Activated T-helper 17 cell treated with anti-CD3 and anti-CD28 coated beads, Interleukin-2, amount 50 U/mL, for 72 hours (primary cell): ENCODE measurements around the gene UBE3B. TPM values are rescaled to one million over a fixed set of nuclear protein-coding genes. Genes with fewer than 3 reads are reported as not detected.

Experiments
- ATAC-seq: fragments of 150-1000 bp; cut with Tn5 transposase; replicated peaks from 2 replicates; pipeline ENCODE4 v1.10.0; 2021; ENCODE audit warnings: mild to moderate bottlenecking, moderate library complexity
- H3K27ac Mint-ChIP-seq: one replicate; pipeline ENCODE4 v1.8.0; 2022; ENCODE audit warnings: mixed read lengths
- H3K27me3 Mint-ChIP-seq: one replicate; pipeline ENCODE4 v1.8.0; 2022; ENCODE audit warnings: mixed read lengths
- H3K36me3 Mint-ChIP-seq: one replicate; pipeline ENCODE4 v1.8.0; 2022; ENCODE audit warnings: low read depth, mild to moderate bottlenecking, mixed read lengths
- H3K4me1 Mint-ChIP-seq: one replicate; pipeline ENCODE4 v1.8.0; 2022; ENCODE audit warnings: mixed read lengths
- H3K4me3 Mint-ChIP-seq: one replicate; pipeline ENCODE4 v1.8.0; 2022; ENCODE audit warnings: mild to moderate bottlenecking, mixed read lengths
- H3K9me3 Mint-ChIP-seq: one replicate; pipeline ENCODE4 v1.8.0; 2022; ENCODE audit warnings: mixed read lengths
- total RNA-seq, 2 donors: library from RNA; stranded (reverse); gene quantifications; one replicate each; pipeline ENCODE4 v1.2.3, GENCODE V29; 2022

The UBE3B gene
- total RNA-seq, 2 donors from 2014 or later = 36.4 to 42.3 TPM

DNA sequence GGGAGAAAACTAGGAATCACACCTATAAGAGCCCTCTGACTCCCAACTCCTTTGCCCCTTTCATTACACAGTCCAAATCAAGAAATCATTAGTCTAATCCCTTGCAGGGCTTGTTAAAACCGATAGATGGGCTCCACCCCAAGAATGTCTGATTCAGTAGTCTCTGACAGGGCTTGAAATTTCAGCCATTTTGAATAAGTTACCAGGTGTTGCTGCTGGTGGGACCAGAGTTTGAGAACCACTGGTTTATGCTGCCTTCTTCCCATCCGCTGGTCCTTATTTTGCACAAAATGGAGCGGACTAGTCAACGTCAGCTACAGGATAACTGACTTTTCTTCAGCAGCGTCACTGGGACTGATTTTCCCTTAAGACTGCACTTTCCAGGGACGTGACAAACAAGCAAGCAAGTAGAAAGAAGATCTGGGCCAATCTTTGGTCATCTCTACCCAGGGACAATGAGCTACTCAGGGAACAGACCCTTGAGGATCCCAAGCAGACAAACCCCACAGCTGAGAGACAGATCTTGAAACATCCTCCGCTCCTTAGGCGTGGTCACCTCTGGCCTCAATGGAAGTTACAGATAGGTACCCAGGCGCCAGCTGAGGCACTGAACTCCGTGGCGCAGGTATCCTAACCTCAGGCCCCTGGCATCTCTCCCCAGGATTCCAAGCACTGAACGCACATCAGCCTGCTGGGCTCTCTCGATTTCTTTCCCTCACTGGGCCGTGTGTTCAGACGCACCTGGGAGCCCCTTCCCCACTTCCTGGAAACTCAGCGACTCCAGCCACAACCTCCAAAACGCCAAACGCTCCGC is 1.2 kb upstream of the UBE3B start:
- Mint-ChIP-seq H3K27me3 (no peaks in the 10 kb centered on the region), H3K4me3 (peak overlapping the region; percentile 95), H3K36me3 (peaks cover 28% of the 10 kb centered on the region), H3K27ac (peak overlapping the region; percentile 99), H3K9me3 (no peaks in the 10 kb centered on the region), H3K4me1 (peaks cover 23% of the 10 kb centered on the region)
- no peak for ATAC-seq

DNA sequence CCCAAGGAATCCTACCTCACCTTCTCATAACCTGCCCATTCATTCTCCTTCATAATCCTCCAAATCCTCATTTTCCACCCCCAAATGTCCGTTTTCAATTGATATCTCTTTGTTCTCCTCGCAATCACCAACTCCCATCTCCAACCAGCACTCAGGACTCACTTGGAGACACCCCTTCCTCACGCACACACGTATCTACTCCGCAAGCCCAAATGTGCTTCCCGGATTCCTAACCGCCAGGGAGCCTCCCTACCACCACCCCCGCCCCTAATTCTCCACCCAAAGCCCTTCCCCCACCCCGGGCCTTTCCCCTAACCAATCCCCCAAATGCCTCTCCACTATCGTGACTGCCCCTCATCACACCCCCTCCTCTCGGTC is 638 bp upstream of the UBE3B start:
- peak; percentile 8 for ATAC-seq
- peak overlapping the region; percentile 99 for H3K27ac Mint-ChIP-seq
- H3K36me3 Mint-ChIP-seq = peaks cover 28% of the 10 kb centered on the region
- no peaks in the 10 kb centered on the region for H3K9me3 Mint-ChIP-seq
- peak overlapping the region; percentile 95 for H3K4me3 Mint-ChIP-seq
- peaks cover 23% of the 10 kb centered on the region for H3K4me1 Mint-ChIP-seq
- no peaks in the 10 kb centered on the region for H3K27me3 Mint-ChIP-seq

DNA sequence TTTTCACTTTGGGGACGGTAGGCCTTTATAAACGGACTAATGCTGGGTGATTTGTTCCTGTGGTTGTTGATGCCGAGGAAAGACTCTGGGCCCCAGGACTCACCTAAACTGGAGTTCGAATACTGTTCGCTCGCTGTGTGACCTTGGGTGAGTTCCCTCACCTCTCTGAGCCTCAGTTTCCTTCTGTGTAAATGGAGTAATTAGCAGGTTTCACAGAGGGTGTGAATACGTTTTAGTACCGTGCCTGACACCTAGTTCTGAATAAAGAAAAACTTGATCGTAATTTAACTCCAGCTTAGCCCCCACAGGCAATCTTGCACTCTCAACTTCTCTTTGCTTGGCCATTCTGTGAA is 505 bp downstream of the UBE3B start:
- Mint-ChIP-seq H3K4me3 (peak overlapping the region; percentile 95), H3K27me3 (no peaks in the 10 kb centered on the region), H3K4me1 (peaks cover 23% of the 10 kb centered on the region), H3K27ac (peak overlapping the region; percentile 99), H3K9me3 (no peaks in the 10 kb centered on the region), H3K36me3 (peaks cover 28% of the 10 kb centered on the region)
- no peak for ATAC-seq

DNA sequence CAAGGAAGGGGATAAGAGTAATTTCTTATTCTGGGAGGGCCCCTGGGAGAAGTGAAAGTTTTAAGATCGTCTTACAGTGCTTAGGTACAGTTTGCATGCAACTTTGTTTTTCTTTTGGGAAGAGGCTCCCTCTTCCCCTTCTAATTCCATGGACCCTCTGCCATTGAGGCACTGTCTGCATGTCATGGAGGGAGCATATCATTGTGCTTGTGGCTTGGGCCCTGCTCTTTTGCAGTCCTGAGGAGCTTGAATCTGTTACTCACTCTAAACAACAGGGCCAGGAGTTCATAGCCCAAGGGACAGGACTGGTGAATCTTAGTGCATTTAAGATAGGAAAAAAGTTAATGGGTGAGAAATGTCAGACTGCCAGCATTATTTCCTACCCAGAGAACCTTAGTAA is 2.3 kb downstream of the UBE3B start:
- H3K36me3 Mint-ChIP-seq = peaks cover 35% of the 10 kb centered on the region
- peaks cover 23% of the 10 kb centered on the region for H3K4me1 Mint-ChIP-seq
- no peaks in the 10 kb centered on the region for H3K27me3 Mint-ChIP-seq
- no peaks in the 10 kb centered on the region for H3K9me3 Mint-ChIP-seq
- peak overlapping the region; percentile 59 for H3K27ac Mint-ChIP-seq
- ATAC-seq = no peak
- H3K4me3 Mint-ChIP-seq = no peak overlapping the region

DNA sequence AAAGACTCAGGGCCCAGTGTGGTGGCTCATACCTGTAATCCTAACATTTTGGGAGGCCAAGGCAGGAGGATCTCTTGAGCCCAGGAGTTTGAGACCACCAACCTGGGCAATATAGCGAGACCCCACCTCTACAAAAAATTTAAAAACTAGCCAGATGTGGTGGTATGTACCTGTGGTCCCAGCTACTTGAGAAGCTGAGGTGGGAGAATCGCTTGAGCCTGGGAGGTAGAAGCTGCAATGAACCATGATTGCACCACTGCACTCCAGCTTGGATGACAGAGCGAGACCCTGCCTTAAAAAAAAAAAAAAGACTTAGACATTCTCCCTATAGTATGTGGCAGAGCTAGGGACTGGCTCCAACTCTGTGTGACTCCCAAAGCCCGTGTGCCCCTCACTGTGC is 2.9 kb downstream of the UBE3B start:
- ATAC-seq = no peak
- peaks cover 40% of the 10 kb centered on the region for H3K36me3 Mint-ChIP-seq
- H3K9me3 Mint-ChIP-seq = no peaks in the 10 kb centered on the region
- H3K27me3 Mint-ChIP-seq = no peaks in the 10 kb centered on the region
- H3K27ac Mint-ChIP-seq = no peak overlapping the region
- no peak overlapping the region for H3K4me3 Mint-ChIP-seq
- peaks cover 23% of the 10 kb centered on the region for H3K4me1 Mint-ChIP-seq

DNA sequence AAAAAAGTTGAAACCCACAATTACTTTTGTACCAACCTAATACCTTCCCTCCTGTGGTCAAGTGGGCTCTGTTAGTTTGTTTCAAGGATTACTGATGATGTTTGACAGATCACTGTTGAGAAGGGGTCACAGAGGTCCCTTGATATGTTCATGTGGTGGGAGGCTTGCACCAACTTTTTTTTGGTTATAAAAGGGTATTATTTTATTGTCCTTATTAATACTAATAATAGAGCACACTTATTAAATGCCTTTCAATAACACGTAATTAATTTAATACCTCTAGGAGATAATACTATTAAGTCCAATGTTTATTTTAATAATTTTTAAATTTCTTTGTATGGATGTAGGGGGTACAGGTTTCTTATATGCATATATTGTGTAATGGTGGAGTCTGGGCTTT is 4.4 kb downstream of the UBE3B start:
- Mint-ChIP-seq H3K4me1 (peaks cover 12% of the 10 kb centered on the region), H3K27me3 (no peaks in the 10 kb centered on the region), H3K27ac (no peak overlapping the region), H3K9me3 (no peaks in the 10 kb centered on the region), H3K36me3 (peaks cover 51% of the 10 kb centered on the region), H3K4me3 (no peak overlapping the region)
- ATAC-seq = no peak

DNA sequence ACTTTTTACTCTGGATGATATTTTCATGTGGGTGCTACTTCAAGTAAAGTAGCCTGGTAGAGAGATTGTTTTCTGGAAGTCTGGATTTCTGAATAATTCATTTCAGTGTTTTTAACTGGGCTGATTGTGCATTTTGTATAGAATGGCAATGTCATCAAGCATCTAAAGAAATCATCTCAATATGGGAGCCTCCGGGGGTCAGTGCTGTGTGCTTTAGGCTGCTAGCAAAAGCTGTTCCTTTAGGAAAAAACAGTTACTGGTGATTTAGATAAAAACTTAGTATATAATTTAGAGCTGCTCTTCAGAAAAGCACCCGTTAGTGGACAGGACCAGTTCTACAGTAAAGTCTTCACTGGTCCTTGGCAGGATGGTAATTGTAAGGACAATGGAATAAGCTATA is 5.1 kb downstream of the UBE3B start:
- peaks cover 51% of the 10 kb centered on the region for H3K36me3 Mint-ChIP-seq
- peaks cover 10% of the 10 kb centered on the region for H3K4me1 Mint-ChIP-seq
- no peak overlapping the region for H3K4me3 Mint-ChIP-seq
- H3K27ac Mint-ChIP-seq = no peak overlapping the region
- no peaks in the 10 kb centered on the region for H3K27me3 Mint-ChIP-seq
- ATAC-seq = no peak
- no peaks in the 10 kb centered on the region for H3K9me3 Mint-ChIP-seq

DNA sequence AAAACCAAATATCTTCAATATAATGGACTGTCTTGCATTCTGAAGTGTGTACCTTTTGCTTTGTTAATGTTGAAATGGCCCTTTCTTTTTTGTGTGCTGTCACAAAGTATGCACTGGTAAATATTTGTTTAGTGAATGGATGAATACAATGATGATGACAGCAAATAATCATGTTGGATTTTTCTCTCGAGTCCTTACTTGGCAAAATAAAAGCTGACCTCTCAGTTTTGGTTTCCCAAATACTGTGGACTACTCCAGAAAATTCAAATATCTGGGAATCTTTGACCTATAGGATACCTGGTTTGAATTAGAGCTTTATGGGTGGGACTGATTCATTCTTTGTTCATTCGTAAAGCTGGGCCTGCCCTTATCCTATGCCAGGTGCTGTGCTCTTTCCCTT is 5.5 kb downstream of the UBE3B start:
- H3K27me3 Mint-ChIP-seq = no peaks in the 10 kb centered on the region
- H3K4me1 Mint-ChIP-seq = peaks cover 10% of the 10 kb centered on the region
- no peaks in the 10 kb centered on the region for H3K9me3 Mint-ChIP-seq
- H3K27ac Mint-ChIP-seq = no peak overlapping the region
- no peak overlapping the region for H3K4me3 Mint-ChIP-seq
- no peak for ATAC-seq
- H3K36me3 Mint-ChIP-seq = peaks cover 55% of the 10 kb centered on the region

DNA sequence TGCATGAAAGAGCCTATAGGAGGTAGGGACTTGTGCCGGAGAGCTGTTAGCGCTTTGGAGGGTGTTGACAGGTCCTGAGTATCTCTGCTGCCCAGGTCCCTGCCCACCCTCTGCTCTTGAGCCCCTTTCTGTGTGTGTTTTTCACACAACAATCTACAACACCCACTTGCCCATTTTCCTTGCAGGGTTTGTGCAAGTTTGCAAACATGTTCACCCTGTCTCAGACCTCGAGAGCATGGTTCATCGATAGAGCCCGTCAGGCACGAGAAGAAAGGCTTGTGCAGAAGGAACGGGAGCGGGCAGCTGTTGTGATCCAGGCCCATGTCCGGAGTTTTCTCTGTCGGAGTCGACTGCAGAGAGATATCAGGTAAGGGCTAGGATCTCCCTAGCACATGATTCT is 5.9 kb downstream of the UBE3B start:
- Mint-ChIP-seq H3K4me1 (peaks cover 10% of the 10 kb centered on the region), H3K27me3 (no peaks in the 10 kb centered on the region), H3K27ac (no peak overlapping the region), H3K36me3 (peaks cover 59% of the 10 kb centered on the region), H3K4me3 (no peak overlapping the region), H3K9me3 (no peaks in the 10 kb centered on the region)
- ATAC-seq = no peak

DNA sequence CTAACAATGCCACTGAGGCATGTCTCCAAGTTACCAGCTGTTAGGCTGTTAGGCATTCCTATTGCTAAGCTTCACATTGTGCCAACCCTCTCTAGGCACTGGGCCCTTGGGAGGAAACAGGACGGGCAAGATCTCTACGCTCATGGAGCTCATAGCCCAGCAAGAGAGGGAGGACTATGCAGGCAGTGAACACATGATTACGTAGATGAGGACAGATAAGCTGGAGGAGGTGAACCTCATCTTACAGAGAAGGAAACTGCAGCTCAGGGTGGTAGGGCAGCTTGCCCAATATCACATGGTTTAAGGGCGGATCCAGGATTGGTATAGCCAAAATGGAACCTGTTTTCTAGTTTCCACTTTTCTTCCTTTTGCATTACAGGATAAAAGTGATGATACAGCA is 7.8 kb downstream of the UBE3B start:
- H3K9me3 Mint-ChIP-seq = no peaks in the 10 kb centered on the region
- no peaks in the 10 kb centered on the region for H3K27me3 Mint-ChIP-seq
- H3K36me3 Mint-ChIP-seq = peaks cover 72% of the 10 kb centered on the region
- ATAC-seq = no peak
- no peaks in the 10 kb centered on the region for H3K4me1 Mint-ChIP-seq
- no peak overlapping the region for H3K27ac Mint-ChIP-seq
- no peak overlapping the region for H3K4me3 Mint-ChIP-seq

DNA sequence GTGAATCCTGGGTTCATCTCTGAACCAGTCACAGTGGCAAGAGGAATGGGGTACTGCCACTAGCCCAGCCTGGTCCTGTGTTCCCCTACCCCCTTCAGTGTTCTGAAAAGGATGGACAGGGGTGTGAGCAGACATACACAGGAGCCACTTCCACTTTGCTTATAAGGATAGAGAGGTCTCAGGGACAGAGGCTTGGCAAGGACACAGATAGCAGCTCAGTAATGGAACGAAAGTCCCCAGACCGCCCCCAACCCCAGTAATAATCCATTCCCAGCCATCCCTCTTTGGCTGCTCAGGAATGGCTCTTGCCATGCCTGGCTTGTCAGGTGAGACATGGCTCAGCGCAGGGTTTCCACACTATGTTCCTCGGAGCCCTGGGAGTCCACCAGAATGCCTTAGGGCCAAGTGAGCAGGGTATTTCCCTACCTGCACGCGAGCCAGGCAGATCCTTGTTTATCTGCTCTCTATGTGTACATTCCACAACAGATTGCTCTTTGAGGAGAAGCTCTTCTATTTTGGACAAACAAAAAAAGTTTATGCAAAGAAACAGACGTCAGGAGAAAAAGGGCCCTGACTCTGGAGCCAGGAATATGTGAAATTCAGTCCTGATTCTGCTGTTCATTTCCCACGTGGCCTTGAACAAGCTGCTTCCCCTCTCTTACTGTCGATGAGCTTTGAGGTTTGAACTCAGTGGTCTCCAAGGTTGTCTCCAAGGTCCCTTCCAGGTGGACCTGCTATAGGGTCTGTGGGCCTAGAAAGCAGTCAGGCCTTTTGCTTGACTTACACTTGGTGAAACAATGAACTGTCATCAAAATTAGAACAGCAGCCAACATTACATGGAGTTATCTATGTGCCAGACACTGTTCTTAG is 10.0 kb downstream of the UBE3B start:
- Mint-ChIP-seq H3K4me1 (no peaks in the 10 kb centered on the region), H3K9me3 (no peaks in the 10 kb centered on the region), H3K27ac (no peak overlapping the region), H3K36me3 (peaks cover 93% of the 10 kb centered on the region), H3K27me3 (no peaks in the 10 kb centered on the region), H3K4me3 (no peak overlapping the region)
- no peak for ATAC-seq

DNA sequence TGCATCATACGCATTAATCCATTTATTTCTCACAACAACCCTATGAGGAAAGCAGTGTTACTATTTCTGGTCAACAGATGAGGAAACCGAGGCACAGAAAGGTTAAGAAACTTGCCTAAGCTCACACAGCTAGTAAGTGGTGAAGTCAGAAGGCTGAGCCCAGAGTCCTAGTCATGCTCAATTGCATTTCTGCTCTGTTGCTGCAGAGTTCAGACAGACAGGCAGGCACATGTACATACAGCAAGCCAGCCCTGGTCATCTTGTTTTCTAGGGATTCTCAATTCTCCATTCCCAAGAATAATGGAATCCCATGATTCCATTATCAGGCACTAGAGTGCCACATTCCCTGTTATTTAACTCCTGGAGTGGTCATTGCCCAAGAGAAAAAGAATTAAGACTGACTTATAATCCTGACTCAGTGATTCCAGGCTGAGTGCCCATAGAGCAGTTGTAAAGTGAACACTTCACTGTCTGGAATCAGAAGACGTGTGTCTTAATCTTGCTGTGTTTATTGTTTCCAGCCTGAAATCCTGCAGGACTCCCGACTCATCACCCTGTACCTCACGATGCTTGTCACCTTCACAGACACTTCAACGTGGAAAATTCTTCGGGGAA is 10.7 kb downstream of the UBE3B start:
- Mint-ChIP-seq H3K36me3 (peaks cover 95% of the 10 kb centered on the region), H3K4me3 (no peak overlapping the region), H3K27ac (no peak overlapping the region), H3K9me3 (no peaks in the 10 kb centered on the region), H3K4me1 (no peaks in the 10 kb centered on the region), H3K27me3 (no peaks in the 10 kb centered on the region)
- no peak for ATAC-seq

DNA sequence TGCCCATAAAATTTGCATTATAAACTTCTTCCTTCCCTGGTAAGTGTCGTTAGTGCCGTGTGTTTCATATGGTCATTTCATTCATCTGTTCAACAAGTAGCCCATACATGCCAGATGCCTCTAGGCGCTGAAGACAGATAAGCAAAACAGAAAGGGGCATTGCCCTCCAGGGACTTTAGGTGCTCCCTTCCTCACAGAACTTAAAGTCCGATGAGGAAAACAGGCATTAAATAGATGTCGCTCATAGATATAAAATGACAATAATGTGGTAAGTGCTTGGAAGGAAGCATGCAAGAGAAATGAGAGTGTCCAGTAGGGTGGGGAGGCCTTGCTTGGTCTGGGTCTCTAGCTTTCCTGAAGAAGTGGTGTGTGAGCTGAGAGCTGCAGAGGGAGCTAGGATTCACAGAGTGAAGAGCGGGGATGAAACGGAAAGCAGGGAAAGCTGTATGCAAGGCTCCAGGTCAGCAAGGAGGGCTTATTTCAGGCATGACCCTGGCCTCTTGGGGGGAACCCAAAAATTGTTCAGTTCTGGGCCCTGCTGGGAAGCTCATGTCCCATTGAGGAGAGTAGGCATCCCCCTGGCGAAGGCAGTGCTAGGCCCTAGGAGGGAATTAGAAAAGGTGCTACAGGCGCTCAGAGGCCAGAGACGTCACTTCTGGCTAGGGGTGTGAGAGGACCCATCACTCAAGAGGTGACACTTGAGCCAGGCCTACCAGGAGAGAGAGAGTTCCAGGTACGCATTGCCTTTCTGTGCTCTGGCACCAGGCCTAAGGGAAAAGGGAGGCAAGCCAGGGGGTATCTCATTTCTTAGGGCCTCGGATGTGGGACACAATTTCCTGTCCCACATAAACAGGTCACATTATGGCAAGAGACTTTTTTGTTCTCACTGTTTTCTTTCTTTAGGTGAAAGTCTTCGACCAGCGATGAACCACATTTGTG is 11.9 kb downstream of the UBE3B start:
- H3K27me3 Mint-ChIP-seq = no peaks in the 10 kb centered on the region
- H3K36me3 Mint-ChIP-seq = peaks cover 95% of the 10 kb centered on the region
- H3K27ac Mint-ChIP-seq = no peak overlapping the region
- no peak overlapping the region for H3K4me3 Mint-ChIP-seq
- no peak for ATAC-seq
- no peaks in the 10 kb centered on the region for H3K4me1 Mint-ChIP-seq
- H3K9me3 Mint-ChIP-seq = no peaks in the 10 kb centered on the region

DNA sequence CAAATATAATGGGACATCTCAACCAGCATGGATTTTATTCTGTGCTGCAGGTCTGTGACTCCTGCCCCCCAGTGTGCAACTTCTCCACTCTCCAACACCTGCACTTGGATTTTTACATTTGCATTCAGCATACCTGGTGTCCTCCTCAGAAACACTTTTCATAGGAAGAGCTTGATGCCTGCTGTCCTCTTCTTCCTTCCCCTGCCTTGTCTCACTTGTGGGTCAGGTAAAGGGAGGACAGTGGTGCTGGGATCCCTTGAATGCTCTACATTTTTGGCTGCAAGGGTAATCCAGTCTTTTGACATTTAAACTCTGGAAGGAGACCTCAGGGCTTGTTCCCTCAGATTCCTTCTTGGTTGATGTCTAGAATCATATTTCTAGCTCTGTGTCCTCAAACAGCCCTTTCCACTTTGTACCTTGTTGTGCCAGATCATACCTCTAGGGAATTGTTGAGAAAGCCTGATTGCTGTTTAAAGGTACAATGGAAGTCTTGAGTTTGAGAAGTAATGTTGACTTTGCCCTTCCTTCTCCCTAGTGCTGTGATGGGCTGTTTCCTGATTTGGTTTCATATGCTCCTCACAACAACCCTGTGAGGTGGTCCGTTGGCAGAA is 12.6 kb downstream of the UBE3B start:
- no peak overlapping the region for H3K27ac Mint-ChIP-seq
- H3K27me3 Mint-ChIP-seq = no peaks in the 10 kb centered on the region
- peaks cover 95% of the 10 kb centered on the region for H3K36me3 Mint-ChIP-seq
- H3K4me3 Mint-ChIP-seq = no peak overlapping the region
- no peak for ATAC-seq
- H3K4me1 Mint-ChIP-seq = no peaks in the 10 kb centered on the region
- no peaks in the 10 kb centered on the region for H3K9me3 Mint-ChIP-seq
